Measurements from ENCODE around the gene PRSS27. TPM values are rescaled to one million over a fixed set of nuclear protein-coding genes. Genes with fewer than 3 reads are reported as not detected.
"Not testable (repeated sequence)": the region's sequence is repeated elsewhere in the genome, so short reads cannot be mapped to it uniquely, and the experiment has no call there.

The PRSS27 gene
- total and polyA plus RNA-seq, 2 donors = 0.28 to 6.5 TPM

- no peak for DNase-seq (ENCODE audit: low read depth in 6 of 9, low spot score in 9 of 9)
- H3K36me3 ChIP-seq (ENCODE audit: control insufficient read depth in 2 of 2, insufficient read depth in 2 of 2, low read length in 1 of 2) = peaks cover 48 to 59% of the 10 kb centered on the region in 2 donors
- no peaks in the 10 kb centered on the region for H3K9me3 ChIP-seq (ENCODE audit: control insufficient read depth in 2 of 2, insufficient read depth in 1 of 2, low read length in 1 of 2)
- no peak overlapping the region for H3K27ac ChIP-seq (ENCODE audit: low read depth in 1 of 2, low read length in 1 of 2)
- 97% methylated on average over 17 of the region's 17 CpGs for WGBS
- no peaks in the 10 kb centered on the region for H3K27me3 ChIP-seq (ENCODE audit: control insufficient read depth in 2 of 2, insufficient read depth in 1 of 2, low read length in 1 of 2)
- no peak overlapping the region for H3K4me3 ChIP-seq (ENCODE audit: low read length in 2 of 2)
- peaks cover 0 to 4% of the 10 kb centered on the region in 2 donors for H3K4me1 ChIP-seq (ENCODE audit: control insufficient read depth in 2 of 2, insufficient read depth in 2 of 2, low read length in 2 of 2)
These were observed 22.5 kb downstream of the PRSS27 start for GRCh38 chr16:2697401-2697948.

- 98% methylated on average over 34 of the region's 37 CpGs for WGBS
- not testable (repeated sequence) for H3K27ac ChIP-seq (ENCODE audit: low read depth in 1 of 2, low read length in 1 of 2); H3K4me1 ChIP-seq (ENCODE audit: control insufficient read depth in 2 of 2, insufficient read depth in 2 of 2, low read length in 2 of 2); DNase-seq (ENCODE audit: low read depth in 6 of 9, low spot score in 9 of 9); H3K4me3 ChIP-seq (ENCODE audit: low read length in 2 of 2); H3K9me3 ChIP-seq (ENCODE audit: control insufficient read depth in 2 of 2, insufficient read depth in 1 of 2, low read length in 1 of 2); H3K27me3 ChIP-seq (ENCODE audit: control insufficient read depth in 2 of 2, insufficient read depth in 1 of 2, low read length in 1 of 2)
- H3K36me3 ChIP-seq (ENCODE audit: control insufficient read depth in 2 of 2, insufficient read depth in 2 of 2, low read length in 1 of 2) = peaks cover 40 to 52% of the 10 kb centered on the region in 2 donors
These were observed 23.3 kb downstream of the PRSS27 start for GRCh38 chr16:2696601-2697250.

- 93% methylated on average over 24 of the region's 24 CpGs for WGBS
- DNase-seq (ENCODE audit: low read depth in 6 of 9, low spot score in 9 of 9) = no peak
- H3K4me1 ChIP-seq (ENCODE audit: control insufficient read depth in 2 of 2, insufficient read depth in 2 of 2, low read length in 2 of 2) = peaks cover 0 to 4% of the 10 kb centered on the region in 2 donors
- peaks cover 18 to 37% of the 10 kb centered on the region in 2 donors for H3K36me3 ChIP-seq (ENCODE audit: control insufficient read depth in 2 of 2, insufficient read depth in 2 of 2, low read length in 1 of 2)
- no peaks in the 10 kb centered on the region for H3K27me3 ChIP-seq (ENCODE audit: control insufficient read depth in 2 of 2, insufficient read depth in 1 of 2, low read length in 1 of 2)
- no peak overlapping the region for H3K27ac ChIP-seq (ENCODE audit: low read depth in 1 of 2, low read length in 1 of 2)
- H3K4me3 ChIP-seq (ENCODE audit: low read length in 2 of 2) = no peak overlapping the region
- no peaks in the 10 kb centered on the region for H3K9me3 ChIP-seq (ENCODE audit: control insufficient read depth in 2 of 2, insufficient read depth in 1 of 2, low read length in 1 of 2)
These were observed 26.9 kb downstream of the PRSS27 start for GRCh38 chr16:2692948-2693651.

- WGBS = 94% methylated on average over 14 of the region's 14 CpGs
- H3K36me3 ChIP-seq (ENCODE audit: control insufficient read depth in 2 of 2, insufficient read depth in 2 of 2, low read length in 1 of 2) = peaks cover 14 to 30% of the 10 kb centered on the region in 2 donors
- no peak for DNase-seq (ENCODE audit: low read depth in 6 of 9, low spot score in 9 of 9)
- H3K4me3 ChIP-seq (ENCODE audit: low read length in 2 of 2) = no peak overlapping the region
- no peaks in the 10 kb centered on the region for H3K9me3 ChIP-seq (ENCODE audit: control insufficient read depth in 2 of 2, insufficient read depth in 1 of 2, low read length in 1 of 2)
- H3K27ac ChIP-seq (ENCODE audit: low read depth in 1 of 2, low read length in 1 of 2) = no peak overlapping the region
- peaks cover 2 to 9% of the 10 kb centered on the region in 2 donors for H3K4me1 ChIP-seq (ENCODE audit: control insufficient read depth in 2 of 2, insufficient read depth in 2 of 2, low read length in 2 of 2)
- no peaks in the 10 kb centered on the region for H3K27me3 ChIP-seq (ENCODE audit: control insufficient read depth in 2 of 2, insufficient read depth in 1 of 2, low read length in 1 of 2)
These were observed 27.6 kb downstream of the PRSS27 start for GRCh38 chr16:2692251-2692947.

GRCh38 chr16:2691491-2692248 is 28.4 kb downstream of the PRSS27 start:
- no peak overlapping the region for H3K27ac ChIP-seq (ENCODE audit: low read depth in 1 of 2, low read length in 1 of 2)
- DNase-seq (ENCODE audit: low read depth in 6 of 9, low spot score in 9 of 9) = no peak
- H3K27me3 ChIP-seq (ENCODE audit: control insufficient read depth in 2 of 2, insufficient read depth in 1 of 2, low read length in 1 of 2) = no peaks in the 10 kb centered on the region
- 98% methylated on average over 29 of the region's 29 CpGs for WGBS
- H3K9me3 ChIP-seq (ENCODE audit: control insufficient read depth in 2 of 2, insufficient read depth in 1 of 2, low read length in 1 of 2) = no peaks in the 10 kb centered on the region
- H3K4me3 ChIP-seq (ENCODE audit: low read length in 2 of 2) = no peak overlapping the region
- peaks cover 11 to 23% of the 10 kb centered on the region in 2 donors for H3K36me3 ChIP-seq (ENCODE audit: control insufficient read depth in 2 of 2, insufficient read depth in 2 of 2, low read length in 1 of 2)
- peaks cover 10 to 16% of the 10 kb centered on the region in 2 donors for H3K4me1 ChIP-seq (ENCODE audit: control insufficient read depth in 2 of 2, insufficient read depth in 2 of 2, low read length in 2 of 2)

GRCh38 chr16:2690852-2691251 is 29.2 kb downstream of the PRSS27 start:
- 99% methylated on average over 11 of the region's 11 CpGs for WGBS
- peaks cover 10 to 17% of the 10 kb centered on the region in 2 donors for H3K4me1 ChIP-seq (ENCODE audit: control insufficient read depth in 2 of 2, insufficient read depth in 2 of 2, low read length in 2 of 2)
- H3K36me3 ChIP-seq (ENCODE audit: control insufficient read depth in 2 of 2, insufficient read depth in 2 of 2, low read length in 1 of 2) = peaks cover 11 to 21% of the 10 kb centered on the region in 2 donors
- H3K4me3 ChIP-seq (ENCODE audit: low read length in 2 of 2) = no peak overlapping the region
- H3K27ac ChIP-seq (ENCODE audit: low read depth in 1 of 2, low read length in 1 of 2) = no peak overlapping the region
- no peak for DNase-seq (ENCODE audit: low read depth in 6 of 9, low spot score in 9 of 9)
- H3K9me3 ChIP-seq (ENCODE audit: control insufficient read depth in 2 of 2, insufficient read depth in 1 of 2, low read length in 1 of 2) = no peaks in the 10 kb centered on the region
- H3K27me3 ChIP-seq (ENCODE audit: control insufficient read depth in 2 of 2, insufficient read depth in 1 of 2, low read length in 1 of 2) = no peaks in the 10 kb centered on the region

- 85% methylated on average over 36 of the region's 36 CpGs for WGBS
- Histone ChIP-seq H3K27me3 (ENCODE audit: control insufficient read depth in 2 of 2, insufficient read depth in 1 of 2, low read length in 1 of 2) (no peaks in the 10 kb centered on the region), H3K36me3 (ENCODE audit: control insufficient read depth in 2 of 2, insufficient read depth in 2 of 2, low read length in 1 of 2) (peaks cover 11 to 21% of the 10 kb centered on the region in 2 donors), H3K4me3 (ENCODE audit: low read length in 2 of 2) (no peak overlapping the region), H3K9me3 (ENCODE audit: control insufficient read depth in 2 of 2, insufficient read depth in 1 of 2, low read length in 1 of 2) (no peaks in the 10 kb centered on the region), H3K4me1 (ENCODE audit: control insufficient read depth in 2 of 2, insufficient read depth in 2 of 2, low read length in 2 of 2) (peaks cover 10 to 20% of the 10 kb centered on the region in 2 donors), H3K27ac (ENCODE audit: low read depth in 1 of 2, low read length in 1 of 2) (no peak overlapping the region)
- no peak for DNase-seq (ENCODE audit: low read depth in 6 of 9, low spot score in 9 of 9)
These were observed 29.8 kb downstream of the PRSS27 start for GRCh38 chr16:2689968-2690801.

GRCh38 chr16:2689422-2689821 is 30.6 kb downstream of the PRSS27 start:
- H3K9me3 ChIP-seq (ENCODE audit: control insufficient read depth in 2 of 2, insufficient read depth in 1 of 2, low read length in 1 of 2); H3K27ac ChIP-seq (ENCODE audit: low read depth in 1 of 2, low read length in 1 of 2); H3K27me3 ChIP-seq (ENCODE audit: control insufficient read depth in 2 of 2, insufficient read depth in 1 of 2, low read length in 1 of 2); H3K4me3 ChIP-seq (ENCODE audit: low read length in 2 of 2); DNase-seq (ENCODE audit: low read depth in 6 of 9, low spot score in 9 of 9): not testable (repeated sequence)
- WGBS = 97% methylated on average over 3 of the region's 13 CpGs
- Histone ChIP-seq H3K4me1 (ENCODE audit: control insufficient read depth in 2 of 2, insufficient read depth in 2 of 2, low read length in 2 of 2) (peaks cover 10 to 20% of the 10 kb centered on the region in 2 donors), H3K36me3 (ENCODE audit: control insufficient read depth in 2 of 2, insufficient read depth in 2 of 2, low read length in 1 of 2) (peaks cover 11 to 21% of the 10 kb centered on the region in 2 donors)

Measured in thymus (tissue), 11 donors.